DMS53 (cell line): ENCODE measurements around the gene CENPF.
"Not testable (repeated sequence)": the region's sequence is repeated elsewhere in the genome, so short reads cannot be mapped to it uniquely, and the experiment has no call there.

Experiments
- DNase-seq: peaks from one replicate; lab custom pipeline; 2025; lab: John Stamatoyannopoulos, UW

The CENPF gene

GRCh38 chr1:214602764-214603657, at the start of gene CENPF:
CENPF (plus strand) TSS chr1:214603195; CDS start chr1:214613755, 10,560 bp downstream.
- peak; percentile 100 for DNase-seq

DNA sequence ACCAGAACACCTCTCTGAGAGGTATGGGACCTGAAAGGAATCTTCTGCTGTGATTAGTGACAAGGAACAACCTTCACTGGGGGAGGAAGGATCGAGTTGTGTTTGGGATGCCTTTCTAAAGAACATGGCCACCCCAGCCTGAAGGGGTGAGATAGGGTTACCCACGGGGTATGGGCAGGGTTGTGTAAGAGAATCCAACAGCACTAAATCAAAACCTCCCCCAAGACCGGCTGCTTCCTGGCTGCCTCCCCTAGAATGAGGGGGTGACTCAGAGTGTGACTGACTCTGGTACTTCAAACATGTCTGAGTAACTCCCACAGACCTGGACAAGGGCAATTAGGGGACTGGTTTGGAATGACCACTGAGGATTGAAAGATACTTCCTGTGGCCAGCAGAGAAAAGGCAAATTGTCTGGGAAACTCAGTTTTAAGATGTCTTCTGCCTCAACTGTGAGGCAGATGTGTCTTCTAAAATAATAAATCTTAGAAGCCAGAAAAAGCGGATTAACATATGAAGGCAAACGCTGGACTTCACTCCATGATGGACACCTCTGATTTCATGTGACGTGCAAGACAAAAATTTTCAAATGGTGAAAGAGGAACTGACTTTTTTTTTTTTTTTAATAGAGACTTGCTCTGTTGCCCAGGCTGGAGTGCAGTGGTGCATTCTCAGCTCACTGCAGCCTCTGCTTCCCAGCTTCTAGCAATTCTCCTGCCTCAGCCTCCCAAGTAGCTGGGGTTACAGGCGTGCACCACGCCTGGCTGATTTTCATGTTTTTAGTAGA, 44.9 kb upstream of the CENPF start:
- DNase-seq: peak; percentile 20

DNA sequence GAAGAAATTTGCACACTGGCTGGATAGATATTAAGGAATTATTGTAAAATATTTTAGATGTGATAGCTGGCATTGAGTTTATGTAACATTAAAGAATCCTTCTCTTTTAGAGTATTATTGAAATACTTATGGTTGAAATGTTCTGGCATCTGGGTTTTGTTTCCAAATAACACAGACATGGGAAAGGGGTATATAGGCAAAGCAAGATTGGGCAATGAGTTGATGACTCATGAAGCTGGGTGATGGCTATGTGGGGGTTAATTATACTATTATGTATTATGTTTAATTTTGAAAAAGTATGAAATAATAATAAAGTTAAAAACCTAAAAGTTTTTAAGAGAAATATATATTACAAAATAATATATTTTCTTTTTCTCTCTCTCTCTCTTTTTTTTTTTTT, 39.1 kb upstream of the CENPF start:
- no peak for DNase-seq

- no peak for DNase-seq
These were observed 37.7 kb upstream of the CENPF start for GRCh38 chr1:214565310-214565709.

DNA sequence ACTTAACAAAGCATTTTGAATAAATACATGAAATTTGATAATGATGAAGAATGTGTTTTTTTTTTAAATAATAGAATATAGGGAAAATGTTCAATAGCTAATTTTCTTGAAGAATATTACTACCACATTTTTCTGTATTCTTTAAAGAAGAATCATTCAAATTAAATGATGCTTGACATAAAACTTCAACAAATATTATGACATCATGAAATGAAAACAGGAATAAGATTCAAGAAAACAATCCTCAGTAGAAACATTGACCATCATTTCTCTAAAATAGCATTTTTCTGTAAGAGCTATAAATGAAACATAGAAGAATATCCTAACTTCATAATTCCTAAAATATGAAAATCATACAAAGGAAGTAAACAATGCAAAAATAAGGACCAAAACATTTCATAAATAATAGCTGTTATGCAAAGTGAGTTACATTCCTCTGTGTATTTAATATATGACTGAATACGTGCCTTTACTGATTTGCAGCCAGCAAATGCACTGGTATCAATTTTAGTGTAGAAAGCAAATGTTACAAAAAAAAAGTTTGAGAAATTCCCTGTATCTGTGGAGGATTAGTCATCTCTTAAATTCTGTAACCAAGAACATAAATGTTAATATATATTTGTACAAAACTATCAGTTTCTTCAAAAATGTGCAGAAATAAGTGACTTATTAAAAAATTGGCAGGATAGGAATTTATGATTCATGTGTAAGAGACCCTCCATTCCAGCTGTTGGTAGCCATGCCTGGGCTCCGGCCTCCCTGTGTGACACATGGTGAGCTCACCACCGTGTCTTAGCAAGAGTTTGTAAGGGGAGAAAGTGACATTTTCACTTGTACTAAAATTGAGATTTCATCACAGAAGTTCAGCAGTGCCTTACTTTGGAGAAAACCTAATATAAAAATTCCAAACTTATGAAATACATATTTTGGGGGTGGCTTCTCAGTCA, 36.6 kb upstream of the CENPF start:
- DNase-seq: no peak

GRCh38 chr1:214567481-214567980, 35.5 kb upstream of the CENPF start:
- no peak for DNase-seq

GRCh38 chr1:214568328-214568727, 34.7 kb upstream of the CENPF start:
- no peak for DNase-seq

DNA sequence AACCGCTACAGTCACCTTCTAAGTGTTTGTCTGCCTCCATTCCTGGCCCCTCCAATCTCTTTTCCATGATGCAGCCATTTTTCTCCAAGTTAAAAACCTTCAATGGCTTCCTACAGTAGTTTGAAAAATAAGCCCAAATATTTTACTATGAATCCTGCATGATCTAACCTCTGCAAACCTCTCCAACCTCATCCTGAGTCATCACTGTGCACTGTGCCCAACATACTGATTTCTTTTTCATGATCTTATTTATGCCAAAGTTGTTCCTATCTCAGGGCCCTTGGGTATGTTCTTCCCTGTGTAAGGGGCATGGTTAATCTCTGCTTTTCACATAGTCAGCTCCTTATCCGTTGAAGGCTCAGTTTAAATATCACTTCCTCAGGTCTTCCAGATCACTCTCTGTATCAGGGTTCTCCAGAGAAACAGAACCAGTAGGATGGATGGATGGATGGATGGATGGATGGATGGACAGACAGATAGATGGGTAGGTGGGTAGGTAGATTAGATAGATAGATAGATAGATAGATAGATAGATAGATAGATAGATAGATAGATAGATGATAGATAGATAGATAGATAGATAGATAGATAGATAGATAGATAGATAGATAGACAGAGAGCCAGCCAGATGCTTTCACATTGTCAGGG, 33.5 kb upstream of the CENPF start:
- DNase-seq: no peak

GRCh38 chr1:214570442-214570841, 32.6 kb upstream of the CENPF start:
- DNase-seq: no peak

DNA sequence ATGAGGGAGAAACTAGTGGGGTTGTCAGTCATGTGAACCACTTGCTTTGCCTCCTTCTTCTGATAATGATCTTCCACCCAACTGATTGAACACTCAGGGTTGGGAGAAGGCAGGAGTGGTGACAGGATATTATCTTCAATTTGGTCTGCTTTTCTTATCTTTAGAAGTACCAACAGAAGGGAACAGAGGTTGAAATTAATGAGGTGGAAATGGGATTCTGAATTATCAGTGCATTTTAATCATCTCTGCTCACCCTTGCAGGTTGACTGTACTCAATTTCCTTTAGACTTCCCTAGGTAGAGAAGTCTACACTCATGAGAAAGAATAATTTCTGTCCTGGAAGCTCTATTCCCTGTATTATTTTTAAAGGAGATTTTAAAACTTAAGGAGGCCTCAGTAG, 31.7 kb upstream of the CENPF start:
- no peak for DNase-seq

- no peak for DNase-seq
These were observed 29.3 kb upstream of the CENPF start for GRCh38 chr1:214573386-214574318.

DNA sequence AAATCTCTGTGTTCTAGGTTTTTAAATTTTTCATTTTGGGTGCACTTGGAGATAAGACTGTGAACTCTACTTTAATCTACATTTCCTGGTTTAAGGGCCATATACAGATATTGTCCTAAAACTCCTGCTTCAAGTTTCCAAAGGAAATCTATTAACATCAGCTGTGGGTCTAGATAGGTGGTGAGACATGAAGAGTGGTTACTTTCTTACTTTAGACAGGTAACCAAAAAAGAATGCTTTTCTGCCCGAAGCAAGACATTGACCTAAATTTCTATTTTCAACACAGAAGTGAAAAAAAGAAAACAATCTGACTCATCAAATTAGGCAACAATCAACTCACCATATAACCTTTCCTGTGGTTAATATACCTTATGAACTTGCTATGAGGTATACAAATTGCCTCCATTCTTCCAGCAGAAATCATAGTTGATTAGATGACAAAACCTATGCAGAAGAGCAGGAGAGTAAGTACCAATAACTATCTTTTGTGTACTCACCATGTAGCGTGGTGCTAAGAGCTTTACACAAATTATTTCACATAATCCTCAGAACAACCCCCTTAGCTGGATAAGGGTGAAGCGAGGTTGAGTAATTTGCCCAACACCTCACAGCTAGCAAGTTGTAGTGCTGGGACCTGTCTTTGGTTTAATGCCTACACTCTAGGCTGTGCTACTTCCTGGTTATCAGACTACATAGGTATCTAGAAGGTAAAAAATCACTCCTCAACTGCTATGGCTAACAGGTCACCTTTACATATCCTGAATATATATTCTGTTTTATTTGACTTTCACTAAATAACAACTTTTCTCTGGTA, 28.2 kb upstream of the CENPF start:
- DNase-seq: no peak

DNA sequence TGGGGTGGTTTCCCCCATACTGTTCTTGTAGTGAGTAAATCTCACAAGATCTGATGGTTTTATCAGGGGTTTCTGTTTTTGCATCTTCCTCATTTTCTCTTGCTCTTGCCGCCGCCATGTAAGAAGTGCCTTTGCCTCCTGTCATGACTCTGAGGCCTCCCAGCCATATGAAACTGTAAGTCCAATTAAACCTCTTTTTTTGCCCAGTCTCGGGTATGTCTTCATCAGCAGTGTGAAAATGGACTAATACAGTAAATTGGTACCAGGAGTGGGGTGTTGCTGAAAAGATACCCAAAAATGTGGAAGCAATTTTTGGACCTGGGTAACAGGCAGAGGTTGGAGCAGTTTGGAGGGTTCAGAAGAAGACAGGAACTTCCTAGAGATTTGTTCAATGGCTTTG, 26.9 kb upstream of the CENPF start:
- not testable (repeated sequence) for DNase-seq

DNA sequence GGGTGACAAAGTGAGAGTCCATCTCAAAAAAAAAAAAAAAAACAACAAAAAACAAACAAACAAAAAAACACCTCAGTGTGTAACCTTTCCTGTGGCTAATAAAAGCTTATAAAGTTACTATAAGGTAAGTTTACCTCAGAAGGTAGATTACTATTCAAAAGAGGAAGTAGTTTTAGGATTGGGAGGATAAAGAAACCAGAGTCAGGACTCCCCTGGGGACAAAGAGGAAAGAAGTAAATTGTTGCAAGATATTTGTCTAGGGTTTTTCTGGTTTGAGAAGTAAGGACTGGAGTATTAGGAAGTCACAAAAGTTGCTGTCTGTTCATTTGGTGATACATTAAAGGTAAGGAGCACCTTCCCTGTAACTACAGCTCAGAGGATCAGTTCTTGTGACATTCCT, 23.8 kb upstream of the CENPF start:
- DNase-seq: no peak

GRCh38 chr1:214581785-214582184, 21.2 kb upstream of the CENPF start:
- DNase-seq: peak; percentile 37

GRCh38 chr1:214582289-214582891, 20.6 kb upstream of the CENPF start:
- no peak for DNase-seq

DNA sequence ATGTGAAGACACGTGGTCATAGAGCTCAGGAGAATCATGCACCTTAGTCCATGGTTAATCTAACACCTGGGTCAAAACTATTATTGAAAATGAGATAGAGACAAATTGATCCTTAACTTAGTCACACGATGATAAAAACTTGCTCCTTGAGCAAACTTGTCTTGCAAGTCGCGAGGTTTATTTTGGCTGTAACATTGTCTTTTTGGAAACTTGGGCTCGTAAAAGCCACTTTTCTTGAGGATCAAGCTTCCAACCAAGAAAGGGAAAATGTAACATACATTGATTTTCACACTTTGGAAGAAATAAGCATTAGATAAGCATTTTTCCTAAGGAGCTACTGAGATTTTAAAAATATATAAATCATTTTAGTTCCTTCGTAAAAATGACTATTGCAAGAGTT, 19.9 kb upstream of the CENPF start:
- DNase-seq: no peak

DNA sequence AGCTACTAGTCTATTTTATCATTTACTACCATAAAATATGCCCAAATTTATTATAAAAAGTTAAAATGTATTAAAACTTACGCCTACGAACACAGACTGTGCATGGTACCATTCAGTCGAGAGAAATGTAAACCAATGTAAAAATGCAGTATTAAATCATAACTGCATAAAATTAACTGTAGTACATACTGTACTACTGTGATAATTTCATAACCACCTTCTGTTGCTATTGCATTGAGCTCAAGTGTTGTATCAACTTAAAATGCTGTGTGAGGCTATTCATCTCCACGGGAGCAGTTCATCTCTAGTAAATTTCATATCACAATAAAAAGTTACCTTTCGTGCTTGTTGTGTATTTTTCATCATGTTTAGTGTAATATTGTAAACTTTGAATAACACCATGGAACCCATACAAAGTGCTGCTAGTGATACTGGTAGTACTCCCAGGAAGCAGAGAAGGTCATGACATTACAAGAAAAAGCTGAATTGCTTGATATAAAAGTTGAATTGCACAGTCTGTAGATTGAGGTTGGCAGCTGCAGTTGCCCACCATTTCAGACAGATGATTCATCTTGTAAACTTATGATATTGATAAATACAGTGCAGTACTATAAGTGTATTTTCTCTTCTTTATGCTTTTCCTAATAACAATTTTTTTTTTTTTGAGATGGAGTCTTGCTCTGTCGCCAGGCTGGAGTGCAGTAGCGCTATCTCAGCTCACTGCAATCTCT, 19.0 kb upstream of the CENPF start:
- no peak for DNase-seq
